Effector memory CD4-positive, alpha-beta T cell (primary cell): ENCODE data around the gene IFITM2.
"Not testable (repeated sequence)": the region's sequence is repeated elsewhere in the genome, so short reads cannot be mapped to it uniquely, and the experiment has no call there.

Source experiments
- DNase-seq, 3 donors: peaks; one replicate each; pipeline ENCODE4 v3.0.0-alpha.2; 2020
- H3K27ac ChIP-seq: 2 replicates; pipeline ENCODE4 v1.7.0; 2013; ENCODE audit warnings: mild to moderate bottlenecking, low read length, moderate library complexity; ENCODE audit not compliant: insufficient read depth, poor library complexity, severe bottlenecking
- H3K27me3 ChIP-seq: replicated peaks from 2 replicates; pipeline ENCODE4 v1.7.0; 2013; ENCODE audit warnings: mild to moderate bottlenecking, low read length; ENCODE audit not compliant: insufficient read depth, control insufficient read depth, poor library complexity, severe bottlenecking
- H3K36me3 ChIP-seq: 2 replicates; pipeline ENCODE4 v1.7.0; 2013; ENCODE audit warnings: mild to moderate bottlenecking, low read length, moderate library complexity; ENCODE audit not compliant: control insufficient read depth, insufficient read depth
- H3K4me1 ChIP-seq: 2 replicates; pipeline ENCODE4 v1.7.0; 2013; ENCODE audit warnings: low read length, mild to moderate bottlenecking; ENCODE audit not compliant: control insufficient read depth, insufficient read depth, poor library complexity, severe bottlenecking
- H3K4me3 ChIP-seq: 2 replicates; pipeline ENCODE4 v1.7.0; 2013; ENCODE audit warnings: low read length, low read depth, mild to moderate bottlenecking; ENCODE audit not compliant: insufficient read depth, poor library complexity, severe bottlenecking
- H3K9me3 ChIP-seq: 2 replicates; pipeline ENCODE4 v1.7.0; 2013; ENCODE audit warnings: mild to moderate bottlenecking, low read length, moderate library complexity; ENCODE audit not compliant: control insufficient read depth
- total RNA-seq, 3 donors: gene quantifications; one replicate each; lab custom pipeline; 2026; lab: John Stamatoyannopoulos, UW

The IFITM2 gene
- total RNA-seq, result 27.5 to 72.2 (median 48.2) reads per million in 3 donors

DNA sequence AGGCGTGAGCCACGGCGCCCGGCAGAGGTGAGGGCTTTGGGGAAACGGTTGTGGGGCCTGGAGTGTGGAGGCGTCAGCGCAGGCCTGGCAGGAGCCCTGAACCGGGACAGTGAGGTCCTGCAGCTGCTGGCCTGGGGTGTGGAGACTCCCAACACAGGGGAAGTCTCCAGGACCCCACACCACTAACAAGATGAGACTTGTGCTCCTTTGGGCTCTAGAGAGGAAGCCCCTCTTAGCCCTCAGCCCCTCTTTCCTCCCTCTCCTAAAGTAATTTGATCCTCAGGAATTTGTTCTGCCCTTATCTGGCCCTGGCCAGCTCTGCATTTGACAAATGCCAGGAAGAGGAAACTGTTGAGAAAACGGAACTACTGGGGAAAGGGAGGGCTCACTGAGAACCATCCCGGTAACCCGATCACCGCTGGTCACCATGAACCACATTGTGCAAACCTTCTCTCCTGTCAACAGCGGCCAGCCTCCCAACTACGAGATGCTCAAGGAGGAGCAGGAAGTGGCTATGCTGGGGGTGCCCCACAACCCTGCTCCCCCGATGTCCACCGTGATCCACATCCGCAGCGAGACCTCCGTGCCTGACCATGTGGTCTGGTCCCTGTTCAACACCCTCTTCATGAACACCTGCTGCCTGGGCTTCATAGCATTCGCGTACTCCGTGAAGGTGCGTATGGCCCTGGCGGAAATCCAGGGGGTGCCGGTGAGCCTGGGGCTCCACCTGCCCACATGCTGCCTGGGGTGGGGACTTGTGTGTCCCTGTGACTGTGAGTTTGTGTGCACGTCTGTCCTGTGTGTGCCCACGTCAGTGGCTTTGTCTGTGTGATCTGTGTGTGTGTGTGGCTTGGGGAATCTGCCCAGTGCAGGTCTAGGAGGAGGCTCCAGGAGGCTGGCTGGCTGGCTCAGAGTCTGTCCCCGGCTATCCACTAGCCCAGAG lies at the start of gene IFITM2:
Gene IFITM2 (plus strand): TSS at position 51 of the 943 bp plus-strand sequence. CDS start 377 bp downstream, at position 428.
- DNase-seq, result peak; percentile 36 to 51 (median 39)
- not testable (repeated sequence) for H3K27me3 ChIP-seq, H3K9me3 ChIP-seq, H3K36me3 ChIP-seq
- Histone ChIP-seq H3K4me1 (peaks cover 37% of the 10 kb centered on the region), H3K4me3 (peak within 1 kb of the TSS; percentile 53), H3K27ac (peak within 1 kb of the TSS; percentile 78)

DNA sequence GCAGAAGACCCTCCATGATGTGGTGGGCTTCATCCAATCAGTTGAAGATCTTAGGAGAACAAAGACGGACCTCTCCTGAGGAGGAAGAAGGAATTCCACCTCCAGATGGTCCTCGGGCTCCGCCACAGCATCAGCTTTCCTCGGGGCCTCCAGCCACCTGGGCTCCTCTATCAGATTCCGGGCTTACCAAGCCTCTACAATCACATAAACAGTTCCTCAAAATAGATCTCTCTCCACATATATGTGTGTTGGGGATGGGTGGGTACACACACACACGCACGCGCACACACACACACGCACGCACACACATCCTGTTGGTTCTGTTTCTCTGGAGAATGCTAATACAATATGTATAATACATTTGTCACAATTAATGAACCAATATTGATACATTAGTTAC lies 48.2 kb upstream of the IFITM2 start:
- no peak for DNase-seq
- H3K9me3 ChIP-seq, result no peaks in the 10 kb centered on the region
- H3K27ac ChIP-seq, result no peak overlapping the region
- H3K36me3 ChIP-seq, result no peaks in the 10 kb centered on the region
- H3K4me3 ChIP-seq, result no peak overlapping the region
- H3K27me3 ChIP-seq, result no peaks in the 10 kb centered on the region
- no peaks in the 10 kb centered on the region for H3K4me1 ChIP-seq

DNA sequence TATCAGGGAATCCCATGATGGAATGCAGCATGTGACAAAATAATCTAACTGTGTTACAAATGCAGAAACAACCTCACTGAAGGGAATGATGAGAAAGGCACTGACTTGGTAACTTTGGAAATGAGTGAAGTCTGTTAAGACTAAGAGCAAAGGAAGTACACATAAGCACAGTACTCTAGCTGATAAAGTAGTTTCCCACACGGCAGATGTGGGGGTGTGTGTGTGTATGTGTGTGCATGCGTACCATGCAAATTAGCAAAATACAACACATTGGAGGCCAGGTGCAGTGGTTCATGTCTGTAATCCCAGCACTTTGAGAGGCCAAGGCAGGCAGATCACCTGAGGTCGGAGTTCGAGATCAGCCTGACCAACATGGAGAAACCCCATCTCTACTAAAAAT lies 46.0 kb upstream of the IFITM2 start:
- H3K36me3 ChIP-seq, result no peaks in the 10 kb centered on the region

DNA sequence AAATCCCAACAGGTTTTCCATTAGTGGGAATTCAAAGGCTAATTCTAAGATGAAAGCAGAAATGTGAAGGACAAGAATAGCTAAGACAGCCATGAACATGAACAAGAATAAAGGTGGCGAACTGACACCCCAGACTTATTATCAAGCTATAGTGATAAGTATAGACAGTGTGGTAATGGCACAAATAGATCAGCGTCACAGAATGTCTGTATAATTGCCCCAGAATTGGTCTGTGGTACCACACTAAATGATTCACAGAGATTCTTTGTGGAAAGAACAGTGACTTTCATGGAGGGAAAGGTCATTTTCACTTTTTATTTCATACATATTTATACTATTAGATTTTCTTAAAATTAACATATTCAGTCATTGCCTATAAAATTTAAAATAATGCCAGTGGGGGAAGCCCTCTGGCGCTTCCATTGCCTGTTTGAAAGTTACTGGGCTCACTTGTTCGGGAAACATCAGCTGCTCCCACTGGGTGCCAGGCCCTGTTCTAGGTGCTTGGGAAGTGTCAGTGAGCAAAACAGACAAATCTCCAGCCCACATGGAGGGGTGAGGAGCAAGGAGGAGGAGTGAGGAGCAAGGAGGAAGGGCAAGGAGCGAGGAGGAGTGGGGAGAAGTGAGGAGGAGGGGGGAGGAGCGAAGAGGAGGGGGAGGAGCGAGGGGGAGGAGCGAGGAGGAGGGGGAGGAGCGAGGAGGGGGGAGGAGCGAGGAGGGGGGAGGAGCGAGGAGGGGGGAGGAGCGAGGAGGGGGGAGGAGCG lies 40.8 kb upstream of the IFITM2 start:
- peak overlapping the region; percentile 72 for H3K27ac ChIP-seq
- no peaks in the 10 kb centered on the region for H3K27me3 ChIP-seq
- H3K36me3 ChIP-seq, result no peaks in the 10 kb centered on the region
- no peak overlapping the region for H3K4me3 ChIP-seq
- no peaks in the 10 kb centered on the region for H3K9me3 ChIP-seq
- peak in 1 of 3 donors; percentile 41 for DNase-seq
- H3K4me1 ChIP-seq, result peaks cover 22% of the 10 kb centered on the region

More for the DNA sequence above, 46.0 kb upstream of the IFITM2 start:
- Histone ChIP-seq H3K4me3 (no peak overlapping the region), H3K27ac (no peak overlapping the region), H3K4me1 (no peaks in the 10 kb centered on the region), H3K9me3 (no peaks in the 10 kb centered on the region), H3K27me3 (no peaks in the 10 kb centered on the region)
- no peak for DNase-seq

- H3K27ac ChIP-seq, result peak overlapping the region; percentile 79
- H3K27me3 ChIP-seq, result no peaks in the 10 kb centered on the region
- H3K4me1 ChIP-seq, result peaks cover 22% of the 10 kb centered on the region
- no peaks in the 10 kb centered on the region for H3K9me3 ChIP-seq
- peak overlapping the region; percentile 31 for H3K4me3 ChIP-seq
- H3K36me3 ChIP-seq, result no peaks in the 10 kb centered on the region
- DNase-seq, result peak; percentile 45 to 61 (median 52)
Observed at GRCh38 chr11:267491-267994, 40.1 kb upstream of the IFITM2 start.

- not testable (repeated sequence) for H3K27me3 ChIP-seq, H3K36me3 ChIP-seq, H3K9me3 ChIP-seq
- peaks cover 22% of the 10 kb centered on the region for H3K4me1 ChIP-seq
- peak; percentile 38 to 61 (median 42) for DNase-seq
- H3K4me3 ChIP-seq, result peak overlapping the region; percentile 31
- H3K27ac ChIP-seq, result peak overlapping the region; percentile 79
Observed at GRCh38 chr11:268716-269145, 38.9 kb upstream of the IFITM2 start.

GRCh38 chr11:269146-269890 lies 38.3 kb upstream of the IFITM2 start:
- peak overlapping the region; percentile 31 for H3K4me3 ChIP-seq
- H3K9me3 ChIP-seq, result no peaks in the 10 kb centered on the region
- H3K4me1 ChIP-seq, result peaks cover 22% of the 10 kb centered on the region
- peak in 2 of 3 donors; percentile 46 to 48 for DNase-seq
- H3K27ac ChIP-seq, result peak overlapping the region; percentile 79
- H3K27me3 ChIP-seq, result no peaks in the 10 kb centered on the region
- no peaks in the 10 kb centered on the region for H3K36me3 ChIP-seq

DNA sequence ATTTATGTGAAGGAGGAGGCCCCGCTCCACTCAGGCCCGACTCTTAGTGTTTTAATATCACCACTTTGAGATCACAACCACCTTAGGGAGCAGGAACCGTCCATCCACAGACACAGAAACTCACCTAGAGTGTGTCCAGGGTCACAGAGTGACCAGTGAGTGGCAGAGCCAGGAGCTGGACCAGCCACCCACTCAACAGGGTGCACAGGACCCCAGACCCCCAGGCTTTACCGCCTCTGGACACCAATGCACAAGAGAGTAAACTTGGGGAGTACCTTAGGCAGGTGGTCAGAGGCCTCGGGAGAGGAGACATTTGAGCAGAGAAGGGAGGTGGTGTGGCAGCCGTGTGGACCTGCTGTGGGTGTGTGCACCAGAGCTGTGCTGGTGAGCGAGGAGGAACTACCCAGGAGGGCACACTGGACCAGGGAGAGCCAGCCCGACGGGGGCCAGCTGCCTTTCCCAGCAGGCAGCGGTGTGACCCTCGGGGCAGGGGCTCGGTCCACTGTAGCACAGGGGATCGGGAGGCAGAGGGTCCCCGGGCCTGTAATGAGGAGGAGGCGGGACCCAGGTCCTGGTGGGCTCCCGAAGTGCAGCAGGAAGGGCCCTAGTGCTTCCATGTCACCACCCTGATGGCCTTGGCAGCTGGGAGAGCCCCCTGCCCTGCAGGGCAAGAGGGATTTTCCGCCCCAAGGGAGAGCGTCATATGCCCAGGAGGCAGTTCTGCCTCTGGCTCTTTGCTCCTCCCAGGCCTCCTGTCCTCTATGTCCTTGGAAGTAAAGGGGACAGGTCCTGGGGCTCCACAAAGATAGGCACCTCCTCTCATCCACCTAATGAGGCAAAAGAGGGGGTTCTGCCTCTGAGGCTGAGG lies 36.9 kb upstream of the IFITM2 start:
- Histone ChIP-seq H3K27ac (peak overlapping the region; percentile 27), H3K4me3 (no peak overlapping the region), H3K4me1 (peaks cover 22% of the 10 kb centered on the region), H3K27me3 (no peaks in the 10 kb centered on the region), H3K36me3 (no peaks in the 10 kb centered on the region), H3K9me3 (no peaks in the 10 kb centered on the region)
- DNase-seq, result no peak

GRCh38 chr11:271319-271715 lies 36.3 kb upstream of the IFITM2 start:
- Histone ChIP-seq H3K27me3 (no peaks in the 10 kb centered on the region), H3K27ac (no peak overlapping the region)
- DNase-seq, result no peak

More at GRCh38 chr11:271319-271715, 36.3 kb upstream of the IFITM2 start:
- no peak overlapping the region for H3K4me3 ChIP-seq
- peaks cover 22% of the 10 kb centered on the region for H3K4me1 ChIP-seq
- H3K9me3 ChIP-seq, result no peaks in the 10 kb centered on the region
- no peaks in the 10 kb centered on the region for H3K36me3 ChIP-seq
